ENCODE data around the gene RMDN3.

Gene RMDN3

GRCh38 chr15:40743921-40744814 lies 10.9 kb downstream of the RMDN3 start:
- Histone ChIP-seq H3K4me3 (ENCODE audit: low read depth in 1 of 2, low read length in 2 of 2) (no peak overlapping the region), H3K27ac (ENCODE audit: low read length) (no peak overlapping the region), H3K27me3 (ENCODE audit: low read depth, low read length) (no peaks in the 10 kb centered on the region), H3K9me3 (ENCODE audit: control insufficient read depth in 1 of 2, low read length in 2 of 2) (no peaks in the 10 kb centered on the region), H3K4me1 (ENCODE audit: control insufficient read depth in 1 of 2, insufficient read depth in 2 of 2, low read length in 2 of 2) (no peaks in the 10 kb centered on the region), H3K36me3 (ENCODE audit: control insufficient read depth in 1 of 2, insufficient read depth in 2 of 2, low read length in 2 of 2) (peaks cover 16 to 71% of the 10 kb centered on the region in 2 donors)

- Histone ChIP-seq H3K4me1 (ENCODE audit: control insufficient read depth in 1 of 2, insufficient read depth in 2 of 2, low read length in 2 of 2) (no peaks in the 10 kb centered on the region), H3K36me3 (ENCODE audit: control insufficient read depth in 1 of 2, insufficient read depth in 2 of 2, low read length in 2 of 2) (peaks cover 23 to 72% of the 10 kb centered on the region in 2 donors), H3K27ac (ENCODE audit: low read length) (no peak overlapping the region), H3K9me3 (ENCODE audit: control insufficient read depth in 1 of 2, low read length in 2 of 2) (no peaks in the 10 kb centered on the region), H3K4me3 (ENCODE audit: low read depth in 1 of 2, low read length in 2 of 2) (no peak overlapping the region), H3K27me3 (ENCODE audit: low read depth, low read length) (no peaks in the 10 kb centered on the region)
Observed at GRCh38 chr15:40743485-40743901, 11.6 kb downstream of the RMDN3 start.

- Histone ChIP-seq H3K27me3 (ENCODE audit: low read depth, low read length) (no peaks in the 10 kb centered on the region), H3K4me3 (ENCODE audit: low read depth in 1 of 2, low read length in 2 of 2) (no peak overlapping the region), H3K36me3 (ENCODE audit: control insufficient read depth in 1 of 2, insufficient read depth in 2 of 2, low read length in 2 of 2) (peaks cover 47 to 79% of the 10 kb centered on the region in 2 donors), H3K9me3 (ENCODE audit: control insufficient read depth in 1 of 2, low read length in 2 of 2) (no peaks in the 10 kb centered on the region), H3K27ac (ENCODE audit: low read length) (no peak overlapping the region), H3K4me1 (ENCODE audit: control insufficient read depth in 1 of 2, insufficient read depth in 2 of 2, low read length in 2 of 2) (no peaks in the 10 kb centered on the region)
Observed at GRCh38 chr15:40739854-40740253, 15.2 kb downstream of the RMDN3 start.

GRCh38 chr15:40739047-40739446 lies 16.0 kb downstream of the RMDN3 start:
- Histone ChIP-seq H3K36me3 (ENCODE audit: control insufficient read depth in 1 of 2, insufficient read depth in 2 of 2, low read length in 2 of 2) (peaks cover 41 to 79% of the 10 kb centered on the region in 2 donors), H3K27me3 (ENCODE audit: low read depth, low read length) (no peaks in the 10 kb centered on the region)

GRCh38 chr15:40737048-40737447 lies 18.0 kb downstream of the RMDN3 start:
- Histone ChIP-seq H3K27me3 (ENCODE audit: low read depth, low read length) (no peaks in the 10 kb centered on the region), H3K27ac (ENCODE audit: low read length) (no peak overlapping the region), H3K4me3 (ENCODE audit: low read depth in 1 of 2, low read length in 2 of 2) (no peak overlapping the region), H3K36me3 (ENCODE audit: control insufficient read depth in 1 of 2, insufficient read depth in 2 of 2, low read length in 2 of 2) (peaks cover 41 to 59% of the 10 kb centered on the region in 2 donors), H3K4me1 (ENCODE audit: control insufficient read depth in 1 of 2, insufficient read depth in 2 of 2, low read length in 2 of 2) (no peaks in the 10 kb centered on the region), H3K9me3 (ENCODE audit: control insufficient read depth in 1 of 2, low read length in 2 of 2) (no peaks in the 10 kb centered on the region)

More at GRCh38 chr15:40739047-40739446, 16.0 kb downstream of the RMDN3 start:
- H3K27ac ChIP-seq (ENCODE audit: low read length): no peak overlapping the region
- no peak overlapping the region for H3K4me3 ChIP-seq (ENCODE audit: low read depth in 1 of 2, low read length in 2 of 2)
- H3K9me3 ChIP-seq (ENCODE audit: control insufficient read depth in 1 of 2, low read length in 2 of 2): no peaks in the 10 kb centered on the region
- H3K4me1 ChIP-seq (ENCODE audit: control insufficient read depth in 1 of 2, insufficient read depth in 2 of 2, low read length in 2 of 2): no peaks in the 10 kb centered on the region

- Histone ChIP-seq H3K4me1 (ENCODE audit: control insufficient read depth in 1 of 2, insufficient read depth in 2 of 2, low read length in 2 of 2) (no peaks in the 10 kb centered on the region), H3K4me3 (ENCODE audit: low read depth in 1 of 2, low read length in 2 of 2) (no peak overlapping the region), H3K27me3 (ENCODE audit: low read depth, low read length) (no peaks in the 10 kb centered on the region), H3K9me3 (ENCODE audit: control insufficient read depth in 1 of 2, low read length in 2 of 2) (no peaks in the 10 kb centered on the region), H3K36me3 (ENCODE audit: control insufficient read depth in 1 of 2, insufficient read depth in 2 of 2, low read length in 2 of 2) (peaks cover 41 to 58% of the 10 kb centered on the region in 2 donors), H3K27ac (ENCODE audit: low read length) (no peak overlapping the region)
Observed at GRCh38 chr15:40736575-40736974, 18.5 kb downstream of the RMDN3 start.

- Histone ChIP-seq H3K36me3 (ENCODE audit: control insufficient read depth in 1 of 2, insufficient read depth in 2 of 2, low read length in 2 of 2) (peaks cover 6 to 19% of the 10 kb centered on the region in 2 donors), H3K4me3 (ENCODE audit: low read depth in 1 of 2, low read length in 2 of 2) (no peak overlapping the region), H3K27me3 (ENCODE audit: low read depth, low read length) (no peaks in the 10 kb centered on the region), H3K4me1 (ENCODE audit: control insufficient read depth in 1 of 2, insufficient read depth in 2 of 2, low read length in 2 of 2) (no peaks in the 10 kb centered on the region), H3K9me3 (ENCODE audit: control insufficient read depth in 1 of 2, low read length in 2 of 2) (no peaks in the 10 kb centered on the region), H3K27ac (ENCODE audit: low read length) (no peak overlapping the region)
Observed at GRCh38 chr15:40731034-40731433, 24.0 kb downstream of the RMDN3 start.

- no peak overlapping the region for H3K4me3 ChIP-seq (ENCODE audit: low read depth in 1 of 2, low read length in 2 of 2)
- H3K4me1 ChIP-seq (ENCODE audit: control insufficient read depth in 1 of 2, insufficient read depth in 2 of 2, low read length in 2 of 2): no peaks in the 10 kb centered on the region
- no peaks in the 10 kb centered on the region for H3K9me3 ChIP-seq (ENCODE audit: control insufficient read depth in 1 of 2, low read length in 2 of 2)
- no peak overlapping the region for H3K27ac ChIP-seq (ENCODE audit: low read length)
- no peaks in the 10 kb centered on the region for H3K27me3 ChIP-seq (ENCODE audit: low read depth, low read length)
- H3K36me3 ChIP-seq (ENCODE audit: control insufficient read depth in 1 of 2, insufficient read depth in 2 of 2, low read length in 2 of 2): no peaks in the 10 kb centered on the region
Observed at GRCh38 chr15:40723919-40724318, 31.1 kb downstream of the RMDN3 start.

- H3K9me3 ChIP-seq (ENCODE audit: control insufficient read depth in 1 of 2, low read length in 2 of 2): no peaks in the 10 kb centered on the region
- no peaks in the 10 kb centered on the region for H3K4me1 ChIP-seq (ENCODE audit: control insufficient read depth in 1 of 2, insufficient read depth in 2 of 2, low read length in 2 of 2)
- no peak overlapping the region for H3K4me3 ChIP-seq (ENCODE audit: low read depth in 1 of 2, low read length in 2 of 2)
- H3K36me3 ChIP-seq (ENCODE audit: control insufficient read depth in 1 of 2, insufficient read depth in 2 of 2, low read length in 2 of 2): no peaks in the 10 kb centered on the region
- H3K27ac ChIP-seq (ENCODE audit: low read length): no peak overlapping the region
- H3K27me3 ChIP-seq (ENCODE audit: low read depth, low read length): no peaks in the 10 kb centered on the region
Observed at GRCh38 chr15:40722934-40723333, 32.1 kb downstream of the RMDN3 start.

- Histone ChIP-seq H3K4me1 (ENCODE audit: control insufficient read depth in 1 of 2, insufficient read depth in 2 of 2, low read length in 2 of 2) (no peaks in the 10 kb centered on the region), H3K27me3 (ENCODE audit: low read depth, low read length) (no peaks in the 10 kb centered on the region), H3K36me3 (ENCODE audit: control insufficient read depth in 1 of 2, insufficient read depth in 2 of 2, low read length in 2 of 2) (no peaks in the 10 kb centered on the region), H3K9me3 (ENCODE audit: control insufficient read depth in 1 of 2, low read length in 2 of 2) (no peaks in the 10 kb centered on the region), H3K4me3 (ENCODE audit: low read depth in 1 of 2, low read length in 2 of 2) (no peak overlapping the region), H3K27ac (ENCODE audit: low read length) (no peak overlapping the region)
Observed at GRCh38 chr15:40722354-40722753, 32.7 kb downstream of the RMDN3 start.

- no peaks in the 10 kb centered on the region for H3K27me3 ChIP-seq (ENCODE audit: low read depth, low read length)
- H3K9me3 ChIP-seq (ENCODE audit: control insufficient read depth in 1 of 2, low read length in 2 of 2): no peaks in the 10 kb centered on the region
- H3K4me1 ChIP-seq (ENCODE audit: control insufficient read depth in 1 of 2, insufficient read depth in 2 of 2, low read length in 2 of 2): no peaks in the 10 kb centered on the region
- no peaks in the 10 kb centered on the region for H3K36me3 ChIP-seq (ENCODE audit: control insufficient read depth in 1 of 2, insufficient read depth in 2 of 2, low read length in 2 of 2)
- no peak overlapping the region for H3K4me3 ChIP-seq (ENCODE audit: low read depth in 1 of 2, low read length in 2 of 2)
- H3K27ac ChIP-seq (ENCODE audit: low read length): no peak overlapping the region
Observed at GRCh38 chr15:40721701-40722100, 33.4 kb downstream of the RMDN3 start.

GRCh38 chr15:40716165-40716564 lies 38.9 kb downstream of the RMDN3 start:
- no peaks in the 10 kb centered on the region for H3K4me1 ChIP-seq (ENCODE audit: control insufficient read depth in 1 of 2, insufficient read depth in 2 of 2, low read length in 2 of 2)
- H3K36me3 ChIP-seq (ENCODE audit: control insufficient read depth in 1 of 2, insufficient read depth in 2 of 2, low read length in 2 of 2): no peaks in the 10 kb centered on the region
- no peak overlapping the region for H3K4me3 ChIP-seq (ENCODE audit: low read depth in 1 of 2, low read length in 2 of 2)
- H3K27me3 ChIP-seq (ENCODE audit: low read depth, low read length): no peaks in the 10 kb centered on the region
- H3K27ac ChIP-seq (ENCODE audit: low read length): no peak overlapping the region
- H3K9me3 ChIP-seq (ENCODE audit: control insufficient read depth in 1 of 2, low read length in 2 of 2): no peaks in the 10 kb centered on the region
